GM12874 (cell line): ENCODE measurements around the gene PLAC9.

Experiments
- TF ChIP-seq, protein P1 (sequence below): IDR thresholded peaks from 2 replicates; pipeline ENCODE4 v1.5.1; 2011; ENCODE audit warnings: low read depth, mild to moderate bottlenecking, control low read depth, low read length, moderate library complexity; ENCODE audit not compliant: insufficient read depth

The PLAC9 gene

DNA sequence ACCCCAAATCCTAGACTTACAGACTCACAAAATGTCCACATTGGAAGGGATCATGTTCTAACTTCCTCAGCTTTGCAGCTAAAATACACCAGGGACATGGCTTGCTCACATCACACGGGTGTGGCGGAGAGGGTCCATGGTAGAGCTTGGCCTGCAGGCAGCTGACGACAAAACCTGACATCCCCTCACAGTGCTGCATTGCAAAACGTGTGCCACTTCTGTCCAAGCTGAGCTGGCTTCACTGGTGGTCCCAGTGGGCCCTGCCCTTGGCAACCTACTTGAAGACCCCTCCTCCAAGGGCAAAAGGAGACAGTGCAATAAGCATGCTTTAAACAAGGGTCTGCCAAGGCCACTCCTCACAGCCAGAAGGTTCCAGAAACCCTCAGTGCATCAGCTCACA lies 50.9 kb downstream of the PLAC9 start:
- TF ChIP-seq, protein P1, sequence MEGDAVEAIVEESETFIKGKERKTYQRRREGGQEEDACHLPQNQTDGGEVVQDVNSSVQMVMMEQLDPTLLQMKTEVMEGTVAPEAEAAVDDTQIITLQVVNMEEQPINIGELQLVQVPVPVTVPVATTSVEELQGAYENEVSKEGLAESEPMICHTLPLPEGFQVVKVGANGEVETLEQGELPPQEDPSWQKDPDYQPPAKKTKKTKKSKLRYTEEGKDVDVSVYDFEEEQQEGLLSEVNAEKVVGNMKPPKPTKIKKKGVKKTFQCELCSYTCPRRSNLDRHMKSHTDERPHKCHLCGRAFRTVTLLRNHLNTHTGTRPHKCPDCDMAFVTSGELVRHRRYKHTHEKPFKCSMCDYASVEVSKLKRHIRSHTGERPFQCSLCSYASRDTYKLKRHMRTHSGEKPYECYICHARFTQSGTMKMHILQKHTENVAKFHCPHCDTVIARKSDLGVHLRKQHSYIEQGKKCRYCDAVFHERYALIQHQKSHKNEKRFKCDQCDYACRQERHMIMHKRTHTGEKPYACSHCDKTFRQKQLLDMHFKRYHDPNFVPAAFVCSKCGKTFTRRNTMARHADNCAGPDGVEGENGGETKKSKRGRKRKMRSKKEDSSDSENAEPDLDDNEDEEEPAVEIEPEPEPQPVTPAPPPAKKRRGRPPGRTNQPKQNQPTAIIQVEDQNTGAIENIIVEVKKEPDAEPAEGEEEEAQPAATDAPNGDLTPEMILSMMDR = no peak

DNA sequence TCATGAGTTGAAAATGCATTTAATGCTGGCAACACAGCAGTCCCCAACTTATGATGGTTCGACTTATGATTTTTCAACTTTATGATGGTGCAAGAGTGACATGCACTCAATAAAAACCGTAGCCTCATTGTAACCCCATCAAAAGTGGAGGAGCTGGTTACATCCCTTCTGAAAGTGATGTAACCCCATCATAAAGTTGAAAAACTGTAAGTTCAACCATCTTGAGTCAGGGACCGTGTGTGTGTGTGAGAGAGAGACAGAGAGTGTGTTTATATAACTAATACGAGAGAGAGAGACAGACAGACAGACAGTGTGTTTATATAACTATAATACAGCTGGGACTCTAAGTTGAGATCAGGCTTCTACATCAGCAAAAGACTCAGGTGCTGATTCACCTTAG lies 51.8 kb downstream of the PLAC9 start:
- TF ChIP-seq, protein P1 = no peak

DNA sequence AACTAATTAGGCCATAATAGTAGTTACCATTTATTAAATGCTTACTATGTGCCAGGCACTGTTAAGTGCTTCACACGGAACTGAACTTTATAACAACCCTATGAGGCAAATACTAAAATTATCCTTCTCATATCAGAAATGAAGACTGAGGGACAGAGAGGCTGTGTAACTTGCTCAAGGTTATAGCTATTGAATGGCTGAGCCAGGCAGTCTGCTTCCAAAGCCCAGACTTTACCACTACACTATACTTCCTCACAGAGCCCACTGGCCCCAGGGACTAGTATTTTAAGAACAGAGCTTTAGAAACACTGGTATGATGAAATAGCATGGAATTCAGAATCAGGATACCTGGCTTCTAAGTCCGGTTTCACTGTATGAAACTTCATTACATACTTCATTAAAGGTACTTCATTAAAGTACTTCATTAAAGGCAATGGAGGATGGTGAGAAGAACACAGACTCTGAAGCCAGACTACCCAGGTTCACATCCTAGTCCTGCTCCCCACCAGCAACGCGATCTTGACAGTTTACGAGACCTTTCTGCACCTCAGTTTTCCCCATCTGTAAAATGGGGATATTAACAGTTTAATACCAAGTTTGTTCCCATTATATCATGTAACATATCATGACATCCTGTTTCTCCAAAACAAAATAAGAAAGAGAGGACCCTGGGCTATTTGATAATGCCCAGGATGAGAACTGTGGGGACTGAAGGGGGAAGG lies 53.2 kb downstream of the PLAC9 start:
- TF ChIP-seq, protein P1 = no peak

DNA sequence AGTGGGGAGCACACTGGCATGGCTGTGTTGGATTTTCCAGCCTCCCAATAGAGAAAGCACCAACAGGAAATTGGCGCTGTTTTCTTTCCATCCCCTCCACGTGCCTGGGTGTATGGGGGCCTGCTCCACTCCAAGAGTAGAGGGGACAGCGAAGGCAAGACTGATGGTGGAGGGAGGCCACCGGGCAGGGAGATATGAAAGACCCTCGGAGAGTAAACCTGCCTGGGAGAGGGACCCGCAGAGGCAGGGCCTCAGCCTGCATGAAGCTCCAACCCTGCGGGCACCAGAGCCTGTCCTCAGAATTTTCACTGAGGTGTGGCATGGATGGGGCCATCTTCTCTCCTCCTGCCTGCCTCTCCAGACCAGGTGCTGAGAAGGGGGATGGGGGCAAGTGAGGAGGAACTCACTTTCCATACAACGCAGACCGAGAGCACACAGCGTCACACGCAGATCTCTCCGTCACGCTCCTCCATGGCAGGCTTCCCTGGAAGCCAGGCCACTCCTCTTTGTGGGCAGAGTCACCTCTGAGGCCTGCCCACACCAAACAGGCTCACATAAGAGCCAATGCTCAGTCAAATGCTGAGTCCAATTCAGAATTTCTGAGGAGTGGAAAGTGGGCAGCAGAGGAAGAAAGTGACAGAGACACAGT lies 54.0 kb downstream of the PLAC9 start:
- TF ChIP-seq, protein P1 = no peak

DNA sequence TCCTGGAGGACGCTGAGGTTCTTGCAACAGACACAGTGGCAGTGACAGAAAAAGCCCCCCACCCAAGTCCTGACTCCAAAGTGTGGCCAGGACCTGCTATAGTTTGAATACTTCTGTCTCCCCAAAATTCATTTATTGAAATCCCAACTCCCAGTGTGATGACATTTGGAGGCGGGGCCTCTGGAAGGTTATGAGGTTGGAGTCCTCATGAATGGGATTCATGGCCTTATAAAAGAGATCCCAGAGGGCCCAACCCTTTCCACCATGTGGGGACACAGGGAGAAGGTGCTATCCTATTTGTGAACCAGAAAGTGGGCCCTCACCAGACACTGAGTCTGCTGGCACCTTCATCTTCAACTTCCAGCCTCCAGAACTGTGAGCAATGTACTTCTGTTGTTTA lies 54.5 kb downstream of the PLAC9 start:
- TF ChIP-seq, protein P1 = no peak

DNA sequence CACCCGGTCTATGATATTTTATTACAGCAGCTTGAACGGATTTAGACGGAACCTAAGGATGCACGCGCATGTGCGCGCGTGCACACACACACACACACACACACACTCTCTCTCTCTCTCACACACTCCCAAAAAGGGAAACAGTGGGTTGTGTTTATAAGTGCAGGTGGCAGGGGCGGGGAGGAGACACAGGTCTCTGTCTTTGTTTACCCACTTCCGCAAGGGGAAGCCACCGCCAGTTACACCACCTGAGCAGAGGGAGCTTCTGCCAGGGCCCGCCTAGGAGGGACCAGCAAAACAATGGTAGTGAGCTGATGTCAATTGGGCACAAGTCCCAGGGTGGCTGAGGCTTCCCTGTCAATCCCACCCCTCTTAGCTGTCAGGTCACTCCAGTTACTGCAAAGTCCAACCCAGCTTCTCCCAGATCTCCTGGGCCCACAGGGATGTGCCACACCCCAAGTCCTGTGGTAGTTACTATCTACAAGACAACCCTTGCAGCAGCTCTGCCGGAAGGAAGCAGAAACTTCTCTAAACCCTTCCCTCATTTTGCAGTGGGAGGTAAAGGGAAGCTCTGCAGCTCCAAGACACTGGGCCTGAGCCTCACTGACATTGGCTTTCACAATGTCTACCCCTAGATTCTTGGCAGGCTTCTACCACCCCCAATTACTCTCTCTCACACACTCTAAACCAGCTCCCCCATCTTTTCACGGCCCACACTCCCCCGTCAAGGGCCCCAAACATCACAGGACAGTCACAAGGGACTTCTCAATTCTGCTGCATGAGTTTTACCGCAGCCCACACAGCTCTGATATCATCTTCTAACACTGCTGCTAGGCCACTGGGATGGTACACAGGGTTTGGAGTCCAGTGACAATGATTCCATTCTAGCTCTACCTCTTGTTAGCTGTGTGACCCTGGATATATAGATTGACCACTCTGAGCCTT lies 55.2 kb downstream of the PLAC9 start:
- TF ChIP-seq, protein P1 = no peak

DNA sequence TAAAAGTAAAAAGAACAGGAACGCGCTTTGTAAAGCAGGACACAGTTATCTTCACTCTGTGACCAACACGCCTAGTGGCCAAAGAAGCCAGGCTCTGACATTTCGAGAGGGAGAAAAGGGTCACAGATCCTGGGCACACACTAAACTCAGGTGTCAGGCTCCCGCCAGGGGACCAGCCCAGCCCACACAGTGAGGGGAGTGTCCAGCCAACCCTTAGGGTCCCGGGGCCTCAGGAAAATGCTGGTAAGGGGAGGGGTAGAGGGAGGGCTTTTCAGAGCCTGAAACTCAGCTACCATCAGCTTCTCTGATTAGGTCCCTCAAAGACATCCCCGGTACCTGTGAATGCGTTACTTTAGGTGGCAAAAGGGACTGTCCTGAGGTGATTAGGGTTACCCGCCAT lies 56.2 kb downstream of the PLAC9 start:
- TF ChIP-seq, protein P1 = no peak
